ENCODE data around the gene GABPB1. TPM values are rescaled to one million over a fixed set of nuclear protein-coding genes. Genes with fewer than 3 reads are reported as not detected.

GABPB1 gene
- total and polyA plus RNA-seq, 2 of the 13 experiments (the other 11 are each of a cell fraction or from before 2014, with no cell fraction given): 17.5 to 39.5 TPM

GRCh38 chr15:50378776-50379175, 23.8 kb upstream of the GABPB1 start:
- no peaks in the 10 kb centered on the region for H3K36me3 ChIP-seq (replicated peaks in 1 of 2; ENCODE audit: control insufficient read depth in 1 of 2, insufficient read depth in 2 of 2, low read length in 2 of 2)
- H3K9me3 ChIP-seq (ENCODE audit: low read length): no peaks in the 10 kb centered on the region
- no TSS peak for BruUV-seq (replicated peaks)
- no peak for ATAC-seq
- no peak overlapping the region for H3K4me3 ChIP-seq (replicated peaks in 1 of 3; ENCODE audit: insufficient read depth in 1 of 3, low read depth in 2 of 3, low read length in 3 of 3)
- DNase-seq (ENCODE audit: low spot score): no peak
- no peak for TF ChIP-seq ERF (CRISPR knock-in tag; IDR thresholded peaks at IDR 0.05)
- TF ChIP-seq CCAR2 (optimal IDR thresholded peaks at IDR 0.05; ENCODE audit: low read depth, low read length): no peak
- peak; percentile 79 for TF ChIP-seq ZNF121 (CRISPR knock-in tag; IDR thresholded peaks at IDR 0.05)
- no peak for TF ChIP-seq ZC3H13 (CRISPR knock-in tag; IDR thresholded peaks at IDR 0.05)
- no peak for TF ChIP-seq YEATS4 (CRISPR knock-in tag; IDR thresholded peaks at IDR 0.05; ENCODE audit: borderline replicate concordance)
- no peak for TF ChIP-seq ZSCAN29 (CRISPR knock-in tag; conservative IDR thresholded peaks at IDR 0.05)
- TF ChIP-seq PRPF4 (IDR thresholded peaks at IDR 0.05; ENCODE audit: low read depth, low read length, poor library complexity, severe bottlenecking): no peak
- H4K20me1 ChIP-seq (ENCODE audit: insufficient read depth, low read length): no peaks in the 10 kb centered on the region
- H3K4me2 ChIP-seq (ENCODE audit: low read depth, low read length): no peak overlapping the region
- no peak overlapping the region for H3K27ac ChIP-seq (ENCODE audit: extremely low read length, insufficient read depth, low read length)
- ChIA-PET CTCF (ENCODE audit: low intra/inter-chr PET ratio, low total read pairs) (no interaction called here), POLR2A (interaction anchor here (0.7 kb wide), 1 partner anchor 16 kb away, joined by 3 read pairs; no protein-coding TSS in a partner anchor)
- no peak overlapping the region for H2AFZ ChIP-seq (ENCODE audit: low read length)
- intact Hi-C loops (cut with micrococcal nuclease; ENCODE audit: unreplicated experiment) (no loop called here), in situ Hi-C loops (cut with HindIII; ENCODE audit: extremely low pct_ligation_motif_present, low pct_unique_long_range_greater_than_20kb) (no loop called here)
- H3K79me2 ChIP-seq (ENCODE audit: insufficient read depth, low read length): no peaks in the 10 kb centered on the region
- H3K27me3 ChIP-seq (ENCODE audit: control insufficient read depth in 1 of 2, insufficient read depth in 2 of 2, low read length in 2 of 2): no peaks in the 10 kb centered on the region
- no peak for FAIRE-seq
- H3K4me1 ChIP-seq (ENCODE audit: insufficient read depth, low read length): no peaks in the 10 kb centered on the region; the same call in 1 of the 2 replicates
- 75% methylated on average over 1 of the region's 1 CpG for WGBS (ENCODE audit: low lambda C conversion rate)
- H3K9ac ChIP-seq (ENCODE audit: insufficient read depth, low read depth, low read length): no peak overlapping the region

DNA sequence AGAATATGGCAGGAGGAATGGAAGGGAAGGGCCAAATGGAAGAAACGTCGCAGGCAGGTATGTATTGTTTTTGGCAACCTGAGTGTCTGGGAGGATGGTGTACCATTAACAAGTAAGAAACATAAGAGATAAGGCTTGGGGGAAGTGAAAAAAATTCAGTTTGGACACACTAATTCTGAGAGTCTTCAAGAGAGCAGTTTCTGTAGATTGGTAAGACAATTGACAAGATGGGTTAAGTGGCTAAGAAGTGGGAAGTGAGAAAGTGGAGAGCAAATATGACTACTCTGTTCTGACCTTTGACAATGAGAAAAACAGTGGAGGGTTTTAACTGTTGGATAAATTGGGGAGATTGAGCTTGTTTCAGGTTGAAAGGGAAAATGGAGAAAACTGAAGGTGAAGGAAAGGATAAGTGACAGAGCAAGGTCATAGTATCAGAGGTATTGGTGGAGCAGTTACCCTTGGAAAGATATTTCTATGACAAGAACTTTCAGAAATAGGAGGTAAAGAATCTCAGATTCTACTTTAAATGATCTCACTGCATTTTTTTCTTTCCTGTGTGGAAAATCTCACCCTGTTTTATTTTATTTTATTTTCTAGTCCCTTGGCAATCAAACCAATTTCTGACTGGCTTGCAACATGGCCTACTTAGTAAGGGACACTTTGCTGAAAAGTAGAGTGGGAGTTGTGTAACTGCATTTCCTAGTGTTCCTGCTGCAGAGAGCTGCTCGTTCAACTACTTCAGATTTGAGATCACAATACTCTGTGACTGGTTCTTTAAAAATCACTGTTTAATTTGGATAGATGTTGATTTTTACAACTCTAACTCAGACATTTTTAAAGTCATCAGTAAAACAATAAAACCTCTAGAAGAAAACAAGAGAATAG, 23.1 kb upstream of the GABPB1 start:
- ChIA-PET CTCF (ENCODE audit: low intra/inter-chr PET ratio, low total read pairs) (no interaction called here), POLR2A (interaction anchor here (0.7 kb wide), 1 partner anchor 15 kb away, joined by 3 read pairs; no protein-coding TSS in a partner anchor)
- Histone ChIP-seq H3K27ac (ENCODE audit: extremely low read length, insufficient read depth, low read length) (no peak overlapping the region), H3K27me3 (ENCODE audit: control insufficient read depth in 1 of 2, insufficient read depth in 2 of 2, low read length in 2 of 2) (no peaks in the 10 kb centered on the region), H2AFZ (ENCODE audit: low read length) (no peak overlapping the region), H3K4me3 (replicated peaks in 1 of 3; ENCODE audit: insufficient read depth in 1 of 3, low read depth in 2 of 3, low read length in 3 of 3) (no peak overlapping the region), H3K4me2 (ENCODE audit: low read depth, low read length) (no peak overlapping the region), H3K79me2 (ENCODE audit: insufficient read depth, low read length) (no peaks in the 10 kb centered on the region), H4K20me1 (ENCODE audit: insufficient read depth, low read length) (no peaks in the 10 kb centered on the region), H3K4me1 (ENCODE audit: insufficient read depth, low read length) (no peaks in the 10 kb centered on the region; the same call in 1 of the 2 replicates), H3K9ac (ENCODE audit: insufficient read depth, low read depth, low read length) (no peak overlapping the region), H3K36me3 (replicated peaks in 1 of 2; ENCODE audit: control insufficient read depth in 1 of 2, insufficient read depth in 2 of 2, low read length in 2 of 2) (no peaks in the 10 kb centered on the region), H3K9me3 (ENCODE audit: low read length) (no peaks in the 10 kb centered on the region)
- FAIRE-seq (no peak), DNase-seq (ENCODE audit: low spot score) (no peak), ATAC-seq (peak; percentile 27; the same call in 1 of the 3 replicates)
- in situ Hi-C loops (cut with HindIII; ENCODE audit: extremely low pct_ligation_motif_present, low pct_unique_long_range_greater_than_20kb) (no loop called here), intact Hi-C loops (cut with micrococcal nuclease; ENCODE audit: unreplicated experiment) (no loop called here)
- no TSS peak for BruUV-seq (replicated peaks)
- 41% methylated on average over 3 of the region's 3 CpGs for WGBS (ENCODE audit: low lambda C conversion rate)
- TF ChIP-seq AHR (CRISPR knock-in tag; IDR thresholded peaks at IDR 0.05) (no peak), SMAD3 (CRISPR knock-in tag; IDR thresholded peaks at IDR 0.05) (no peak), XRCC5 (optimal IDR thresholded peaks at IDR 0.05; ENCODE audit: low read length) (no peak), FOXJ3 (CRISPR knock-in tag; IDR thresholded peaks at IDR 0.05; ENCODE audit: borderline replicate concordance) (no peak), PPARG (CRISPR knock-in tag; conservative IDR thresholded peaks at IDR 0.05) (no peak), ZNF660 (CRISPR knock-in tag; IDR thresholded peaks at IDR 0.05; ENCODE audit: borderline replicate concordance, low read depth) (no peak), PAXIP1 (CRISPR knock-in tag; conservative IDR thresholded peaks at IDR 0.05) (no peak), ZNF720 (CRISPR knock-in tag; IDR thresholded peaks at IDR 0.05) (no peak), KAT7 (CRISPR knock-in tag; IDR thresholded peaks at IDR 0.05; ENCODE audit: borderline replicate concordance) (no peak)

Data from HepG2 (cell line).